ENCODE results near the gene DBT. TPM values are rescaled to one million over a fixed set of nuclear protein-coding genes. Genes with fewer than 3 reads are reported as not detected.

DBT gene
- total and polyA plus RNA-seq, 10 of the 15 experiments (the other 5 are each of a cell fraction or from before 2014, with no cell fraction given), result 2.1 to 15.9 (median 6.9) TPM

GRCh38 chr1:100249537-100250257 lies at the start of gene DBT (continued):
- TF ChIP-seq GABPA (IDR thresholded peaks at IDR 0.05; ENCODE audit: low read depth) (peak; percentile 80), E2F4 (IDR thresholded peaks at IDR 0.05; ENCODE audit: low read depth, low read length) (no peak), E2F8 (IDR thresholded peaks at IDR 0.05; ENCODE audit: low read depth, partially characterized antibody) (no peak), CHD2 (IDR thresholded peaks at IDR 0.05; ENCODE audit: borderline replicate concordance, low read depth, low read length) (0 out of 2 replicates have a peak, but pooled peaks have one; percentile 32), CBX5 (IDR thresholded peaks at IDR 0.05; ENCODE audit: low read depth) (no peak), ZNF384 (IDR thresholded peaks at IDR 0.05; ENCODE audit: borderline replicate concordance, low read depth, low read length) (no peak), STAT3 (IDR thresholded peaks at IDR 0.05; ENCODE audit: low read depth, low read length) (no peak), IRF5 (IDR thresholded peaks at IDR 0.05; ENCODE audit: borderline replicate concordance) (no peak), TARDBP (IDR thresholded peaks at IDR 0.05; ENCODE audit: borderline replicate concordance) (no peak), TCF12 (IDR thresholded peaks at IDR 0.05; ENCODE audit: low read depth, low read length) (no peak), RELA (IDR thresholded peaks at IDR 0.05; ENCODE audit: borderline replicate concordance, partially characterized antibody) (peak; percentile 36), USF1 (IDR thresholded peaks at IDR 0.05; ENCODE audit: borderline replicate concordance, extremely low read length, insufficient read depth, low read depth, low read length) (no peak), KDM1A (IDR thresholded peaks at IDR 0.05; ENCODE audit: borderline replicate concordance) (no peak), ZNF622 (IDR thresholded peaks at IDR 0.05) (no peak), SREBF2 (IDR thresholded peaks at IDR 0.05; ENCODE audit: low read length) (no peak), ATF7 (IDR thresholded peaks at IDR 0.05; ENCODE audit: low read depth) (peak; percentile 74), NBN (IDR thresholded peaks at IDR 0.05) (peak; percentile 81), EZH2 (IDR thresholded peaks at IDR 0.05; ENCODE audit: borderline replicate concordance, control insufficient read depth, low read depth, low read length) (no peak), IRF4 (IDR thresholded peaks at IDR 0.05; ENCODE audit: low read depth, low read length) (0 out of 2 replicates have a peak, but pooled peaks have one; percentile 6), PBX3 (IDR thresholded peaks at IDR 0.05; ENCODE audit: insufficient replicate concordance, low read depth, low read length) (no peak), MYC (IDR thresholded peaks at IDR 0.05; ENCODE audit: insufficient read depth, insufficient read length, insufficient replicate concordance, low read length, severe bottlenecking) (no peak), NR2C1 (IDR thresholded peaks at IDR 0.05) (no peak)
